Gastrocnemius medialis (tissue), 4 donors: ENCODE measurements around the gene PLK5.

Experiments used
- CTCF ChIP-seq, 5 experiments: fragments of 450-650 bp in 3 of 5; fragments of 200-600 bp in 2 of 5; sonication (generic) in 2 of 5; IDR thresholded peaks in 4 of 5; conservative IDR thresholded peaks in 1 of 5; 1 replicate in 4 of 5; 2 replicates in 1 of 5; pipeline ENCODE4 v1.5.1; 2016 to 2019; ENCODE audit warnings: antibody characterized with exemption in 5 of 5, mild to moderate bottlenecking in 3 of 5, moderate library complexity in 3 of 5
- POLR2A ChIP-seq, 2 donors: fragments of 450-650 bp; IDR thresholded peaks; one replicate each; pipeline ENCODE4 v1.6.1; 2017; ENCODE audit warnings: antibody characterized with exemption in 2 of 2, mild to moderate bottlenecking in 2 of 2, moderate library complexity in 2 of 2

DNA sequence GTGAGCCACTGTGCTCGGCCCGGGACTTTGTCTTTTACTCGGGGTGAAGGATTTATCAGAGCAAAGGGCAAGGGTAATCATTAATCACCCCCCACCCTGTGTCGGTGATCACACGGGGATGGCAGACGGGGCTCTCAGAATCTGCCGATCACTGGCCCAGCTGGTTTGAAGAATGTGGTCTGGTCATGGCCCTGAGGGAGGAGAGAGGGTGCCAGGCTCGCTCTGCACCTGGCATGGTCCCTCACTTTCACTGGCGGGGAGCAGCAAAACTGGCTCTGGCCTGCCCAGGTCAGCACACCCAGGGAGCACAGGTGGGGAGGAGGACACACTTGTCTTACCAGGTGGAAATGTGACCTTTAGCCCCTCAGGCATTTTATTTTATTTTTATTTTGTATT lies 22.7 kb upstream of the PLK5 start:
- TF ChIP-seq POLR2A (IDR thresholded peaks at IDR 0.05) (no peak), CTCF (IDR thresholded peaks at IDR 0.05 in 4 of 5, conservative IDR thresholded peaks at IDR 0.05 in 1 of 5) (no peak)
